Astrocyte of the hippocampus (primary cell): ENCODE measurements around the gene ERGIC1.
"Not testable (repeated sequence)": the region's sequence is repeated elsewhere in the genome, so short reads cannot be mapped to it uniquely, and the experiment has no call there.

Source experiments
- DNase-seq: peaks from one replicate; pipeline ENCODE4 v3.0.0; 2011; ENCODE audit warnings: low read depth, low spot score

ERGIC1 gene

DNA sequence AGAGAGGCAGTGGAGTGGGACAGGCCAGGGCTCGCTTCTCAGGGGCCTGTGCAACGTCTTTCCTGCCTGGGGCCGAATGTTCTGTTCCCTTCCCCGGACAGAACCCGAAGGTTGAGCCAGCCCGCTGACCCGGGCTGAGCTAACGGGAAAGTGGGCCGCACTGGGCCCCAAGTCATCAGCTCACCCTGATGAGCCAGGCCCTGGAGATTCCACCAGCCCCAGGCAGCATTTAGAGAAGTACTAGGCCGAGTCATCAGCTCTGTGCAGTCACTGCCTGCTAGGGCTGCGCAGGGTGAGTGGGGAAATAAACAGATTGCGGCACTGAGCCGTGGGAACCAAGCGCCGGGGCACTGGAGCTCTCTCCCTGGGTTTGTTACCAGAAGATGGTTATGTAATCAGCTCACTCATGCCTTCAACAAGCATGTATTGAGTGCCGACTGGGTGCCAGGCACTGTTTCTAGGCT is 33.9 kb upstream of the ERGIC1 start:
- DNase-seq: peak; percentile 70

DNA sequence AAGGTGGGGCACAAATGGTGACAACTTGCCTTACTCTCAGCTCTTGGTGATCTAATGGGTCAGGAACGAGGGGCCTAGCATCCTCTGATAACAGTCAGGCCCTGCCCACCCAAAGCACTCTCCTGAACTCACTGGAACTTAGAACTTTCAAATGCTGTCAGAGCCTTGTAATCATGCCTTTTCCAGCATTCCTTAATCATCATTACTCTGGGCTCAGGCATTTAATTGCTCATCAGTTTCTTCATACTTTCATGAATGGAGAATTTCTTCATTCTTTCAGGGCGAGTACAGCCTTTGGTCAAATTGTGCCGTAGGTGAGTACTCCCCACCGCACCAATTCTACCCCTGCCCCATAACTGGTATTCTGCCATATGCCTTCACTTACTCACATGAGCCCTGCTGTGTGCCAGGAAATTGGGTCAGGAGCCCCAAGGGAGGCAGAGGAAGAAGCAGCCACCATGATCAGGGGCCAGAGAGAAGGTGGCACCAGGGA is 32.8 kb upstream of the ERGIC1 start:
- DNase-seq: peak; percentile 81

DNA sequence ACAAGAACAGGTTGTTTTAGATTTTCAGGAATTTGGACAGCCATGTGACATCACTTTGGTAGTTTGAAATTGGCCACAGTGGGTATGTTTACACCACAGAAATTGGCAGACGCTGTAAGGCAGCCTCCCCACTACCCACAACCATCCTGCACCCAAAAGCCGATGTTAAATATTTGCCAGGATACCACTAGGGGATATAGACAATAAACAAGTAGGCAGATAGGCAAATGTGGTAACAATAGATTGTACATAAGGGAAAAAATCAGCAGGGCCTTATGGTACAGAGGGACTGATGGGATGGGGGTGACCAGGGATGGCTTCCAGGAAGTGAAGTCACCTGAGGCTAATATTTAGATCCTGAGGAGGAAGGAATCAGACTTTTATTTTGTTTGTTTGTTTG is 31.9 kb upstream of the ERGIC1 start:
- DNase-seq: no peak

DNA sequence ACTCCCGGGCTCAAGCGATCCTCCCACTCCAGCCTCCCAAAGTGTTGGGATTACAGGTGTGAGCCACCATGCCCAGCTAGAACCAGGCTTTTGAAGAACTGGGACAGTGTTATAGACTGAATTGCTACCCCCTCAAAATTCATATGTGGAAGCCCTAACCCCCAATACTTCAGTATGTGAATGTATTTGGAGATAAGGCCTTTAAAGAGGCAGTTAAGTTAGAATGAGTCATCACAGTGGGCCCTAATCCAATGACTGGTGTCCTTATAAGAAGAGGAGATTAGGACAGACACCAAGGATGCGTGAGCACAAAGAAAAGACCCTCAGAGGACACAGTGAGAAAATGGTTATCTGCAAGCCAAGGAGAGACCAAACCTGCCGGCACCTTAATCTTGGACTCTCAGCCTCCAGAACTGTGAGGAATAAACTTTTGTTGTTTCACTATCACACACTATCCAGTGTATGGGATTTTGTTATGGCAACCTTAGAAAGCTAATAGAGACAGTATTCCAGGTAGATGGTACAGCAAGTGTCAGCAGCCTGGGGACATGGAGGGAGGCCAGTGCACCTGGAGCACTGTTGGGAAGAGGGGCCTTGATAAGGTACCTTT is 31.4 kb upstream of the ERGIC1 start:
- DNase-seq: peak; percentile 33

DNA sequence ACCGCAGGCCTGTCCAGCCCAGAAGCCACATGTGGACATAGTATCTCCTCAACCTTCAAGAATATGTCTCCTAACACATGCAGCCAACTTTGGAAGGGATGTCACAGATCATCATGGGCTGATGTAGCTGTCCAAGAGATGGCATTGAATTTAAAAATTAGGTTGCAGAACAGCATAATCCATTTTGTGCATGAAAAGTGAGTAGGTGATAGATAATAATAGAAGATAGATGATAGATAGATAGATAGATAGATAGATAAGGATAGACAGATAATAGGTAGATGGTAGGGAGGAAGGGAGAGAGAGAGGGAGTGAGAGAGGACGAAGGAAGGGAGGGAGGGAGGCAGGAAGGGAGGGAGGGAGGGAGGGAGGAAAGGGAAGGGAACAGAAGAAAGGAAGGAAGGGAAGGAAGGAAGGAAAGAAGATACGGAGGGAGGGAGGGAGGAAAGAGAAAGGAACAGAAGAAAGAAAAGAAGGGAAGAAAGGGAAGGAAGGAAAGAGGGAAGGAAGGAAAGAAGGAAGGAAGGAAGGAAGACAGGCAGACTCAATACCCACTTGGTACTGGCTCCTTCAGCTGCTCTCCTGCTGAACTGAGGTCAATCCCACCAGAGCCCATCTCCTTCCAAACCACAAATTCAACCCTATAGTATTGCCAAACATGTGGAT is 28.9 kb upstream of the ERGIC1 start:
- DNase-seq: no peak

DNA sequence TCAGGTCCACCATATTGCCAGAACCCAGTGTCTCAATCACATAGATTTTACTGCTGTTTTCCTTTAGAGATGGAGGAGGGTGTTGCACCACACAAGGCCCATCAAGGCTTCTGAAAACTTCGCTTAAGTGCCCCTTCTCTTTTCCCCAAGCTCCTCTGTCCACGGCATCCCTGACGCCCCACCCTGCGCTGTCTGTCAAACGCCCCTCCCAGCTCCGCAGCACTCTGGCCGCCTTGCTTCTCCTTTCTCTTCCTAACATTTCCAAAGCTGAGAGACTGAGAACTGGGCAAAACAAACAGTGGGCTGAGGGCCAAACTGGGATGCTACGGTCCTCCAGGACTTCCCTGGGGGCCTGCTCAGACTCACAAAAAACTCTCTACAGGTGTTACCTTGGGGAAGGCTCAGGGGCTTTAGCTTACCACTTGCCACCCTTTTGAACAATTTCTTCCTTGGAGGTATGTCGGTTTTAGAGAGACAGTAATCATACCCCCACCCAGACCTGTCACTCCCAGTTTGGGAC is 28.3 kb upstream of the ERGIC1 start:
- no peak for DNase-seq

DNA sequence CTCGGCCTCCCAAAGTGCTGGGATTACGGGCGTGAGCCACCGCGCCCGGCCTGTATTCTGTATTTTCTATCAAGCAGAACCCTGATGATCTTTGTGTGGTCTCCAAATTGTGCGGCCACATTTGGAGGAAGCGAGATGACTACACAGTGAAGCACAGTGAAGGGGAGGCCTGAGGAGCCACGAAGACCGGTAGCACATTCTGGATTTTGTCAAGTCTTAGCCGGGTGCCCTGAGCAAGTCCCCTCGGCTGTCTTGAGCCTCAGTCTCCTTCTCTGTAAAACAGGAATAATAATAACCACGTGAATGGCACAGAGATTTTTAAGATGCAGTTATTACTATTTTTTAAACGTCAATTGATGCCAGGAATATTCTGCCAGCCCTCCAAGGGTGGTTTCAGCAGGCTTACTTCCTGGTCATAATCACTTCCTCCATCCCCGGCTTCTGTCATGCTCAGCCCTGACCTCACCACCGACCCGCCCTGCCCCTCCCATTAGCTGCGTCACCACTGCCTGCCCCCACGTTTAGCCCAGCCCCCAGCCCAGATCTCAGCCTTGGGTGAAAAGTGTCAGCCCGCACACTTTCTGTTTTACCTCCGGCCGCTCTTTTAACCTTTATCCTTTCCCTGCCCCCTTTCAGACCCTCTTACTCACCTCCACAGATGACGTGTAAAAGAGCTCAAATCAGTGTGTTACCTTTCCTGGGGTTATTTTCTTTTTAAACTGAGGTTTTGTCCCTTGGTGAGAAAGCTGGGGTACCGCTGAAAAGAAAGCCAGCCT is 27.0 kb upstream of the ERGIC1 start:
- DNase-seq: peak; percentile 89

DNA sequence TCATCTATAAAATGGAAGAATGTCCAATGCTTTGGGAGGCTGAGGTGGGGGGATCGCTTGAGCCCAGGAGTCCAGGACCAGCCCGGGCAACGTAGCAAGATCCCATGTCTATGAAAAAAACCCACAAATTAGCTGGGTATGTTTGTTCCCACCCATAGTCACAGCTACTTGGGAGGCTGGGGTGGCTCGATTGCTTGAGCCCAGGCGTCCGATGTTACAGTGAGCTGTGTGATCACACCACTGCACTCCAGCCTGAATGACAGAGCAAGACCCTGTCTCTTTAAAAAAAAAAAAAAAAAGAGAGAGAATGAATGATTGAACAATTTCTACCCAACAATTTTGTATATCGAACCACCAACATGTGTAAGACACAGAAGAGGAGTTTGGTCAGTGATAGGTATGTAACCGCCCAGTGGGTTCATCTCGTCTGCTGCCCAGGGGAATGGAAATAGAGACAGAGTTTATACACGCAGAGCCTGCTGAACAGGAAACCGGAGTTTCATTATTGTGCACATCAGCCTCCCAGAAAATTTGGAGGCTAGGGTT is 26.2 kb upstream of the ERGIC1 start:
- DNase-seq: no peak

DNA sequence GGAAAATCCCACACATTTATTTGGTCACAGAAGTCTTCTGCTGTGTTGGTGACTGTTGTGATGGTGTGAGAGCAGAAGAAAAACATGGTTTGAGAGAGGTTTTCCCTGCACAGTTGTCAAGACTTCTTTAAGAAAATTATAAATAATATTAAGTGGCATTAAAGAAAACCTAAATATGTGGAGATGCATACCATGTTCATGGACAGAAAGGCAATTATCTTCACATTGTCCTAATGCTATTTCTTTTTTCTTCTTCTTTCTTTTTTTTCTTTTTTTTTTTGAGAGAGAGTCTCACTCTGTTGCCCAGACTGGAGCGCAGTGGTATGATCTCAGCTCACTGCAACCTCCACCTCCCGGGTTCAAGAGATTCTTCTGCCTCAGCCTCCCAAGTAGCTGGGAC is 24.3 kb upstream of the ERGIC1 start:
- DNase-seq: no peak

DNA sequence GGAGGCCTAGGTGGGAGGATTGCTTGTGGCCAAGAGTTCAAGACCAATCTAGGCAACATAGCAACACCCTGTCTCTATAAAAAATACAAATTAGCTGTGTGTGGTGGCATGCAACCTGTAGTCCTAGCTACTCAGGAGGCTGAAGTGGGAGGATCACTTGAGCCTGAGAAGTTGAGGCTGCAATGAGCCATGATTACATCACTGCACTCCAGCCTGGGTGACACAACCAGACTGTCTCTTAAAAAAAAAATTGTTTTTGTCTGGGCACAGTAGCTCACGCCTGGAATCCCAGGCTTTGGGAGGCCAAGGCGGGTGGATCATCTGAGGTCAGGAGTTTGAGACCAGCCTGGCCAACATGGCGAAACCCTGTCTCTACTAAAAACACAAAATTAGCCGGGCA is 23.1 kb upstream of the ERGIC1 start:
- not testable (repeated sequence) for DNase-seq

DNA sequence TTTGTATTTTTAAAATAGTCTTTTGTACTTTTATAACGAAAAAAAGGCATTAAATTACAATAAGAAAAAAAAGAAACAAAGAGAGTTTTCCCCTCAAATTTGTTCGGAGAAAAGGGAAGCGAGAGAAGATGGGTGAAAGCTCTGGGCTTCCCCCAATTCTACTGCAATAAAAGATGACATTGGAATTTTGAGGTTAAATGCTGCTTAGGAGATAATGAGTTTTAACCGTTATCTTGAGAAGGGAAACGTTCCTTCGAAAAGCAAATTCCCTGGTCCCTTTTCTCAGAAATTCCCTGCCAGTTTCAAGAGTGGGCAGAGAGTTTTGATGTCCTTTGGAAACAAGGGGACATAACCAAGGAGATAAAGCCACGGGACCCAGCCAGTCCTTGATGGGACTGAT is 18.4 kb upstream of the ERGIC1 start:
- no peak for DNase-seq

DNA sequence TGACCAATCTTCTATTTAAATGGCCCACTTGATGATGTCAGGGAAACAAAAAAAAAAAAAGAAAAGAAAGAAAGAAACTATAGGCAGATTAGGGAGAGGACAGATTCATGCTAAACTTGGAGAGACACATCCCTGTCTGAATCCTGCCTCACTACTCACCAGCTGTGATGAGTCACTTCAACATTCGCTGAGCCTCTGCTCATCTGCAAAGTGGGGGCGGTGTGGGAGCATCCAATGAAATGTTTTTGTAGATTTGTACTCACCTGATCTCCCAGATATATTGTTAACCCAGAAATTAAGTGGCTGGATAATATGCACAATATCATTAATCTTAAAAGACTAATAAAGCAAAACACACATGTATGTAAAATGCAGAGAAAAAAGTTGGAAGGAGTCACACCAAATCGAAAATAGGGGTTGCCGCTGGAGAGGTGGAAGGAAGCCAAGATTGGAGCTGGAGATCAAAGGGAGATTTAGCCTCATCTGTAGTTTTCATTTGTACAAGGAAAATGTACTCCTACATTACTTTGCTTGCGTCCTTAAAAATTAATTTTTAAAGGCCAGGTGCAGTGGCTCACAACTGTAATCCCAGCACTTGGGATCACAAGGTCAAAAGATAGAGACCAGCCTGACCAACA is 17.0 kb upstream of the ERGIC1 start:
- DNase-seq: no peak

DNA sequence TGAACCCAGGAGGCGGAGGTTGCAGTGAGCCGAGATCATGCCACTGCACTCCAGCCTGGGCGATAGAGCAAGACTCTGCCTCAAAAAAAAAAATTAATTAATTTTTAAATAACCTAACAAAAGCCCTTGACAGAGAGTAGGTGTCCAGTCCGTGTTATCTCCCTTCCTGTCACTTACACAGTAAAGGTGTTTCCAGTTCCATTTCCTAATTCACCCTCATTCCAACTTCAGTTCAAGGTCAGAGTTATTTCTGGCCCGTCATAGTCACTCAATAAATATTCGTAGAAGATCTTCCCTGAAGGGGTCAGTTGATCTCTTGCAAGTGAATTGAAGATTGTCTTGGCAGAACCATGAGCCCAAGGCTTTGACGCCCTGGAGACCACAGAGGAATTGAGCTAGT is 16.4 kb upstream of the ERGIC1 start:
- DNase-seq: no peak

DNA sequence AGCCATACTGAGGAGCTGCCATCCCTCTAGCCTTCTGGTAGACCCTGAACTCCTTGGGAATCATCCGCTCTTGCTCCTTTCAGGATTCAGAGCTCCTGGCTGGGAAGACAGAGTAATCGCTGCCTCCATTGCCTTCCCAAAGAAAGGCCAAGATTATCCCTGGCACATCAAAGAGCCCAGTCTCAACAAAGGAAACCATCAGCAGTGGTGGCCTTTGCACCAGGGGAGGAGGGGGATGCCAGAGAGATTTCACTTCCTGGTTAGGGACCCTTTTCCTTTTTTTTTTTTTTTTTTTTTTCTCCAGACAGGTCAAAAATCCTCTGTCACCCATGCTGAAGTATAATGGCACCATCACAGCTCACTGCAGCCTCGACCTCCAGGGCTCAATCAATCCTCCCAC is 16.0 kb upstream of the ERGIC1 start:
- no peak for DNase-seq

DNA sequence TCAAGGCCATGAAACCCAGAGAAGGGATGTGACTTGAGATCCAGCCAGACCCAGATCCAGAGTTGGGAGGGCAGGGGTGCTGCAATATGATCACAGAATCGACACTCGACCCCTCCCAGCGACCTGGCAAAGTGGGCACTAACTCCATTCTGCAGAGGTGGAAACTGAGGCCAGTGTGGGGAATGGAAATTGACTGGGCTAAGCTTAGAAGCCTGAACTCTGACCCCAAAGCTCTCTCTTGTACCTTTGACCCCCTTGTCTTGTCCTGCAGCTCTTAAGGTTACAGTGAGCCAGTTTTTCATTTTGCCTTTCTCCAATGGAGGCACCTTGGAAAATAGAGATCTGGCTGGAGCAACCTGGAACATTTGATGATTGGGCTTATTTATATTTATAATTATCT is 14.5 kb upstream of the ERGIC1 start:
- DNase-seq: no peak

DNA sequence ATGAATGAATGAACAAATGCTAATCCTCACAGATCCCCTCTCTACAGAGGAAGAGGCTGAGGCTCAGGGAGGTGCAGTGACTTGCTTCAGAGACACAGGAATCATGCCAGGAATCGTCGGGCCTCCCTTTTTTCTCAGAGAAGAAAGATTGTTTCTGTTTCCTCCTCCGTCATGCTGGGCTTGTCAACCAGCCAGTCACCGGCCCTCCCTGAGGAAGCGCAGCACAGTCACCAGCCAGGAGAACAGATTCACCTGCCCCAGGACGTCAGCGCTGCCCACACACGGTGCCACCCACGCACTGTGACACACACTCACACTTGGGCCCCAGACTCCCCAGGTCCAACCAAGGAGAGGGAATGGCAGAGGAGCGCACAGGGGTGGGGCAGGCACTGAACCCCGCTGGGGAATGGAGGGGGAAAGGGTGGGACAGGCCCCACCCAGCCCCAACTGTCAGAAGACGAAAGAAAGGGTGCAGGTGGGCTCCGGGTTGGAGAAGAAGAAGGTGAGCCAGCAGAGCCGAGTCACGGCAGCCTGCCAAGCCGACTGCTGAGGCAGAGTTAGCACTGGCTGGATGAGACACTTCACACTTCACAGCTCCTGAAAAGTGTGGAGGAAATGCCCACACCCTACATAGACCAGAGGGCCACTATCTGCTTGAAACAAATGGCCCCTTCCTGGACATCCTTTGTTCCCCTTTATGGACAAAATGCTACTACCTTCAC is 13.8 kb upstream of the ERGIC1 start:
- DNase-seq: peak; percentile 61

DNA sequence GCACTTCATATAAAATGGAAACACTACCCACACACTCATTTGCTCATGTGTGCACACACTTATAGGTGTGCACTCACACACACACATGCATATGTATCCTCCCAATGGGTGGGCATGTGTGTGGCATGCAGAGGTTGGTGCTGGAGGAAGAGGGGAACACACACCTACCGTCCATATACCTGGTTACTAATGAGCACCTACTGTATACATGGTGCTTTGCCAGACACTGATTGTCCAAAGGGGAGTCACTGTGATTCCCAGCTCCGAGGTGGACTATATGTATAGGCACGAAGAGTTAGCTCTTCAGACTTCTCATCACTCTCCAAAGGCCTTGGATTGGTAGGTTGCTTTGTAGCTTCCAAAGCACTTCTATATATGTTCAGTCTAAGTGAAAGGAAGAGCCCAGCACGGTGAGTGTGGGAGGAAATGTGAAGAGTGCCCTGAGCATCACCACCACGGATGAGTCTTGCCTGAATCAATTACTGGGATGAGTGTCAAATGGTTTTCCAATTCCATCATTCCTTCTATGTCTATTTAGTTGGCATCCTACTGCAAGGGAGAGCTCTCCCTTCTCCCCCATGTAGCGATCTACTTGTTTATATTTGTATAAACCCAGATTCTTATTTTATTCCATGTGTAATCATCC is 12.6 kb upstream of the ERGIC1 start:
- DNase-seq: no peak

DNA sequence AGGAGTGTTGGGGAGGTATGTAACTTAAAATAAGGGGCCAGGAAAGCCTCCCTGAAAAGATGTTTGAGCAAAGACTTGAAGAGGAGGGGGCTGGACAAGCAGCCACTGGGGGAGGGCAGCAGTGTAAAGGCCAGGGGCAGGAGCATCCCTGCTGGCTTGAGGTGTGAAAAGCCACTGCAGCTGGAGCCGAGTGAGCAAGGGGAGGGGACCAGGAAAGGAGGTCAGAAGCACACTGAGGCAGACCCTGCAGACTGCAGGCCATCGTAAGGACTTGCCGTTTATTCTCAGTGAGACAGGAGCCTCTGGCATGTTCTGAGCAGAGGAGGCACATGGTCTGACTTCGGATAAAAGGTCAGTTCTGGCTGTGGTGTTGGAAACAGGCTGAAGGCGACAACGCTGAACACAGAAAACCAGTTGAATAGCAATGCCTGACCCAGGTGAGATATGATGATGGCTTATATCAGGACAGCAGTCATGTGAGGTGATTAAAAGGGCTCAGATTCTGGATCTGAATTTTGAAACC is 10.2 kb upstream of the ERGIC1 start:
- DNase-seq: no peak

DNA sequence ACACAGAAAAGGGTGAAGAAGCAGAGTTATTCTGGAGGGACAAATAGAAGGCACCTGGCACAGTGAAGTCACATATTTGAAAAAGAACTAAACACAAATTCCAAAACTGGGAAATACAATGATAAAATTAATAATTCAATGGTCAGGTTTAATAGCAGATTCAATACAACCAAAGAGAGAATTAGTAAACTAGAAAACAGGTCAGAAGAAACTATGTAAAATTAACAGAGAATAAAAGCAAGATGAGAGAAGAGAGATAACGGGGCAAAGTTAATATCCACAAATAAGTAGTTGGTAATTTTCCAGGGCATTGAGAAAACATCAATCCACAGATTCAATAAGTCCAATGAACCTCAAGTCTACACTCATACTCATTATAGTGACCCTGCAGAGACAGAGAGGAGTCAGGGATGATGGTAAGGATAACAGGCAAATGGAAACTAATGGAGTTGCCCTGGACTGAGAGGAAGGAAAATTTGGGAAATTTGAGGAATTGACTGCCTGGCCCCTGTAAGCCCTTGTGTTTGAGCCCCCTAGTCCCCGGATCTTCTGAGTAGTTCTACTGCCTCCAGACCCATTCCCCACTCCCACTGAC is 8.3 kb upstream of the ERGIC1 start:
- DNase-seq: no peak

DNA sequence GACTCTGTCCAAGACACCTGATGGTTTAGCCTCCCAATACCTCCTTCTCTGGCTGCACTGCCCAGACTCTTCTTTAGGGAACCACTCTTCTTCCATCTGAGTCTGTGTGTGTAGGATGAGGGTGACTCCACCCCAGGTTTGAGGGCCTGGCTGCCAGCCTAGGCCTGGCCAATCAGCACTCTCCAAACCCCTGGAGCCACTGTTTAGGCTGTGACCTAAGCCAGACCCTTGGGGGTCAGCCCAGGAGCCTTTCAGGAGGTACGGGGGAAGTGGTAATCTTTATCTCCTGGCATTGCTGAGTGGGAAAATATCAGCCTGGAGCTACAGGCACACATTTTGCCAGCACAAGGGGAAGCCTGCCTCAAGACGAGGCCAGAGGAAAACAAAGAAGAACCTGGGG is 6.2 kb upstream of the ERGIC1 start:
- DNase-seq: no peak
